ENCODE results near the gene DUS1L. TPM values are rescaled to one million over a fixed set of nuclear protein-coding genes. Genes with fewer than 3 reads are reported as not detected.
A peak's percentile ranks its signal among the peaks of the same experiment; 100 is the strongest.

Gene DUS1L
- total RNA-seq, result 71.5 and 71.9 TPM in 2 replicates
- 160 and 202 TPM in 2 replicates for polyA plus RNA-seq

DNA sequence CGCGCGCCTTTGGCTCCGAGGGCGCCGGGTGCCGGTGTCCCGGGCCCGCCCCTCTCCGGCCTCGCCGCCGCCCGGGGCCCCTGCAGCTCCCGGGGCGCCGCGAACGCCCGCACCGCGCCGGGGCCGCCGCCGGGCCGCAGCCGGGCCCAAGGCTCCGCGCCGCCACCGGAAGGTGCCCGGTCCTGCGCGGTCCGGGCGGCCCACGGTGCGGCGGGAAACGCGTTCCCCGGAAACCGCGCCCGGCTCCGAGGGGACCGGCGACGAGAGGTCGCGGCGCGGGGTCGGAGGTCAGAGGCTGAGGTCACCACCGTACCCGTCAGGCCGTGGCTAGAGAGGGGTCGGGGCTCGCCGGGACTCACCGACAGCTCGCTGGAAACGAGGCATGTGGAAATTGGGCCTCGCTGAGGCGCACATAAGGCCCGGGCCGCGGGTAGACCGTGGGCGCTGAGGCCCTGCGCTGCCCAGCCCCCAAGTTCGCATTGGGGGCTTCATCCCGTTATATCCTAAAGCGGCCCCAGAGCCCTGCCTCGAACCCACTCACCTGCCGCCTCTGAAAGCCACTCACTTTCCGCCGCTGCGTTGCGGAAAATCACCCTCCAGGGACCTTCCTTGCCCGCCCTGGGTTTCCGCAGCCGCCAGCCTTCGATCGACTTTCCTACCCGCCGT is at the start of gene DUS1L:
Gene DUS1L (minus strand): TSS at position 167 of the 666 bp plus-strand sequence. CDS start 745 bp downstream, outside the sequence.
- Histone ChIP-seq H3K9me3 (ENCODE audit: low read depth) (no peaks in the 10 kb centered on the region), H2AFZ (peak within 1 kb of the TSS; percentile 100), H3K9me2 (replicated peaks; ENCODE audit: insufficient read depth) (no peaks in the 10 kb centered on the region), H3K27ac (peak within 1 kb of the TSS; percentile 74), H4K20me1 (ENCODE audit: insufficient read depth, poor library complexity, severe bottlenecking) (no peaks in the 10 kb centered on the region), H3K4me1 (ENCODE audit: insufficient read depth) (peaks cover 12% of the 10 kb centered on the region), H3K4me3 (peak within 1 kb of the TSS; percentile 83), H3K79me2 (peaks cover 17% of the 10 kb centered on the region), H3K27me3 (no peaks in the 10 kb centered on the region), H3K4me2 (peak within 1 kb of the TSS; percentile 99), H3K36me3 (replicated peaks; ENCODE audit: insufficient read depth, low read depth) (no peaks in the 10 kb centered on the region)
- TF ChIP-seq EZH2phosphoT487 (IDR thresholded peaks at IDR 0.05; ENCODE audit: low read depth, severe bottlenecking, unreplicated experiment), result no peak
- TF ChIP-seq, protein P1, sequence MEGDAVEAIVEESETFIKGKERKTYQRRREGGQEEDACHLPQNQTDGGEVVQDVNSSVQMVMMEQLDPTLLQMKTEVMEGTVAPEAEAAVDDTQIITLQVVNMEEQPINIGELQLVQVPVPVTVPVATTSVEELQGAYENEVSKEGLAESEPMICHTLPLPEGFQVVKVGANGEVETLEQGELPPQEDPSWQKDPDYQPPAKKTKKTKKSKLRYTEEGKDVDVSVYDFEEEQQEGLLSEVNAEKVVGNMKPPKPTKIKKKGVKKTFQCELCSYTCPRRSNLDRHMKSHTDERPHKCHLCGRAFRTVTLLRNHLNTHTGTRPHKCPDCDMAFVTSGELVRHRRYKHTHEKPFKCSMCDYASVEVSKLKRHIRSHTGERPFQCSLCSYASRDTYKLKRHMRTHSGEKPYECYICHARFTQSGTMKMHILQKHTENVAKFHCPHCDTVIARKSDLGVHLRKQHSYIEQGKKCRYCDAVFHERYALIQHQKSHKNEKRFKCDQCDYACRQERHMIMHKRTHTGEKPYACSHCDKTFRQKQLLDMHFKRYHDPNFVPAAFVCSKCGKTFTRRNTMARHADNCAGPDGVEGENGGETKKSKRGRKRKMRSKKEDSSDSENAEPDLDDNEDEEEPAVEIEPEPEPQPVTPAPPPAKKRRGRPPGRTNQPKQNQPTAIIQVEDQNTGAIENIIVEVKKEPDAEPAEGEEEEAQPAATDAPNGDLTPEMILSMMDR (IDR thresholded peaks at IDR 0.05; ENCODE audit: poor library complexity), result no peak
- no peak for TF ChIP-seq EZH2 (IDR thresholded peaks at IDR 0.05; ENCODE audit: borderline replicate concordance)
- WGBS (ENCODE audit: low lambda C conversion rate, missing lambda C conversion rate), result 12% methylated on average over 78 of the region's 88 CpGs
- DNase-seq (ENCODE audit: low spot score), result peak; percentile 78

DNA sequence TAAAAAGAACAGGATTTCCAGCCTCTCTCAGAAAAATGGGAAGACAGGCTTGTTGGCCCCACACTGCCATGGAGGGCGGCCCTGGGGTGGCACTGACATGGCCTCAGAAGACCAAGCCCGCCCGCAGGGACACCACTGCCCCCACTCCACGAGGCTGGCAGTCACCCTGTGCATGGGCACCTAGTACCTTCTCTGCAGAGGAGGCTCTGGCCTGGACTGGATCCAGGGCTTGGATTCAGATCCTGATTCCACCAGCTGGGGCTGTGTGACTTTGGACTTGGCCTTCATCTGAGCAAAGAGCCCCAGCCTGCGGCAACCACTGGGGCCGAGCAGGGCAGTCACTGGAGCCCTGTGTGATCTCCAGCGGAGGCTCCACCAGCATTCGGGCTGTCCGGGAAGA is 49.3 kb upstream of the DUS1L start:
- Histone ChIP-seq H3K4me3 (no peak overlapping the region), H3K4me2 (no peak overlapping the region), H3K36me3 (replicated peaks; ENCODE audit: insufficient read depth, low read depth) (no peaks in the 10 kb centered on the region), H3K9me2 (replicated peaks; ENCODE audit: insufficient read depth) (no peaks in the 10 kb centered on the region), H3K9me3 (ENCODE audit: low read depth) (no peaks in the 10 kb centered on the region), H3K4me1 (ENCODE audit: insufficient read depth) (peaks cover 17% of the 10 kb centered on the region), H3K27me3 (no peaks in the 10 kb centered on the region), H3K27ac (no peak overlapping the region), H4K20me1 (ENCODE audit: insufficient read depth, poor library complexity, severe bottlenecking) (no peaks in the 10 kb centered on the region), H2AFZ (no peak overlapping the region), H3K79me2 (no peaks in the 10 kb centered on the region)
- 93% methylated on average over 9 of the region's 9 CpGs for WGBS (ENCODE audit: low lambda C conversion rate, missing lambda C conversion rate)
- no peak for DNase-seq (ENCODE audit: low spot score)
- no peak for TF ChIP-seq EZH2 (IDR thresholded peaks at IDR 0.05; ENCODE audit: borderline replicate concordance)
- TF ChIP-seq, protein P1 (IDR thresholded peaks at IDR 0.05; ENCODE audit: poor library complexity), result no peak
- TF ChIP-seq EZH2phosphoT487 (IDR thresholded peaks at IDR 0.05; ENCODE audit: low read depth, severe bottlenecking, unreplicated experiment), result no peak

DNA sequence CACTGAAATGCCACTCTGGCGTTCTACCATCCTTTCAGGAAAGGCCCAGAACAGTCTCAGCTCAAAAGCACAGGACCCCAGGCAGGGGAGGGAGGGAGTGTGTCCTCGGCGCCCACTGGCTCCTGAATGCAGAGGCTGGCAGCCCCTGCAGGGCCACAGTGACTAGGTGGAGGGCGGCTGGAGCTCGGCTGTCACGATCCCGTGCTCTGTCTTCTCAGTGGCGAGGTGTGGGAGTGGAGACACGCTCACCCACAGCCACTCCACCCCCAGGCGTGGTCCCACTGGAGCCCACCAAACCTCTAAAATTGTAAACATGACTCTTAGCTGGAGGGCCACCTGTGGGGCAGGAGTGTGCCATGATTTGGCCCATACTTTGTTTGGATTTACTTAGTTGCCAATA is 48.8 kb upstream of the DUS1L start:
- H2AFZ ChIP-seq, result no peak overlapping the region
- no peaks in the 10 kb centered on the region for H3K9me2 ChIP-seq (replicated peaks; ENCODE audit: insufficient read depth)
- peaks cover 17% of the 10 kb centered on the region for H3K4me1 ChIP-seq (ENCODE audit: insufficient read depth)
- no peak overlapping the region for H3K27ac ChIP-seq
- H3K4me2 ChIP-seq, result no peak overlapping the region
- no peak for TF ChIP-seq EZH2phosphoT487 (IDR thresholded peaks at IDR 0.05; ENCODE audit: low read depth, severe bottlenecking, unreplicated experiment)
- TF ChIP-seq, protein P1 (IDR thresholded peaks at IDR 0.05; ENCODE audit: poor library complexity), result no peak
- no peak for TF ChIP-seq EZH2 (IDR thresholded peaks at IDR 0.05; ENCODE audit: borderline replicate concordance)
- DNase-seq (ENCODE audit: low spot score), result no peak
- no peaks in the 10 kb centered on the region for H3K79me2 ChIP-seq
- no peaks in the 10 kb centered on the region for H3K36me3 ChIP-seq (replicated peaks; ENCODE audit: insufficient read depth, low read depth)
- WGBS (ENCODE audit: low lambda C conversion rate, missing lambda C conversion rate), result 91% methylated on average over 10 of the region's 10 CpGs
- H4K20me1 ChIP-seq (ENCODE audit: insufficient read depth, poor library complexity, severe bottlenecking), result no peaks in the 10 kb centered on the region
- H3K9me3 ChIP-seq (ENCODE audit: low read depth), result no peaks in the 10 kb centered on the region
- H3K27me3 ChIP-seq, result no peaks in the 10 kb centered on the region
- H3K4me3 ChIP-seq, result no peak overlapping the region
